AG20443 (cell line): Measurements from ENCODE around the gene CHST11.
A peak's percentile ranks its signal among the peaks of the same experiment; 100 is the strongest.

Experiments used
- DNase-seq: peaks from one replicate; pipeline ENCODE4 v3.0.0; 2012; ENCODE audit warnings: low spot score, mixed read lengths

The CHST11 gene

GRCh38 chr12:104673696-104674482 is 217.1 kb downstream of the CHST11 start:
- peak; percentile 54 for DNase-seq

- no peak for DNase-seq
Measured at GRCh38 chr12:104676636-104677035, 219.9 kb downstream of the CHST11 start.

- no peak for DNase-seq
Measured at GRCh38 chr12:104677441-104678089, 220.8 kb downstream of the CHST11 start.

GRCh38 chr12:104680070-104680469 is 223.3 kb downstream of the CHST11 start:
- DNase-seq = no peak

GRCh38 chr12:104680491-104680890 is 223.7 kb downstream of the CHST11 start:
- DNase-seq = no peak

- no peak for DNase-seq
Measured at GRCh38 chr12:104681012-104681690, 224.4 kb downstream of the CHST11 start.

GRCh38 chr12:104682790-104683279 is 226.1 kb downstream of the CHST11 start:
- DNase-seq = no peak

- no peak for DNase-seq
Measured at GRCh38 chr12:104683831-104684503, 227.2 kb downstream of the CHST11 start.

GRCh38 chr12:104684884-104685283 is 228.1 kb downstream of the CHST11 start:
- no peak for DNase-seq

GRCh38 chr12:104685366-104685765 is 228.6 kb downstream of the CHST11 start:
- DNase-seq = no peak

GRCh38 chr12:104686196-104686595 is 229.4 kb downstream of the CHST11 start:
- DNase-seq = peak; percentile 51

GRCh38 chr12:104687823-104688573 is 231.2 kb downstream of the CHST11 start:
- no peak for DNase-seq

- DNase-seq = no peak
Measured at GRCh38 chr12:104689635-104690034, 232.9 kb downstream of the CHST11 start.

GRCh38 chr12:104691721-104692556 is 235.2 kb downstream of the CHST11 start:
- no peak for DNase-seq

GRCh38 chr12:104692557-104693218 is 235.9 kb downstream of the CHST11 start:
- no peak for DNase-seq

- no peak for DNase-seq
Measured at GRCh38 chr12:104693493-104693892, 236.7 kb downstream of the CHST11 start.

GRCh38 chr12:104694161-104694560 is 237.4 kb downstream of the CHST11 start:
- no peak for DNase-seq

GRCh38 chr12:104694711-104695110 is 238.0 kb downstream of the CHST11 start:
- no peak for DNase-seq

GRCh38 chr12:104695453-104696148 is 238.9 kb downstream of the CHST11 start:
- DNase-seq = peak; percentile 70
